Stimulated activated CD4-positive, alpha-beta T cell treated with anti-CD3 and anti-CD28 coated beads, Interleukin-4, amount 100 ng/mL, for 48 hours (primary cell): ENCODE results near the gene C3orf18.

Experiments
- DNase-seq, 2 donors: peaks; one replicate each; pipeline ENCODE4 v3.0.0-alpha.2; 2020; ENCODE audit warnings: low read depth in 2 of 2

C3orf18 gene

DNA sequence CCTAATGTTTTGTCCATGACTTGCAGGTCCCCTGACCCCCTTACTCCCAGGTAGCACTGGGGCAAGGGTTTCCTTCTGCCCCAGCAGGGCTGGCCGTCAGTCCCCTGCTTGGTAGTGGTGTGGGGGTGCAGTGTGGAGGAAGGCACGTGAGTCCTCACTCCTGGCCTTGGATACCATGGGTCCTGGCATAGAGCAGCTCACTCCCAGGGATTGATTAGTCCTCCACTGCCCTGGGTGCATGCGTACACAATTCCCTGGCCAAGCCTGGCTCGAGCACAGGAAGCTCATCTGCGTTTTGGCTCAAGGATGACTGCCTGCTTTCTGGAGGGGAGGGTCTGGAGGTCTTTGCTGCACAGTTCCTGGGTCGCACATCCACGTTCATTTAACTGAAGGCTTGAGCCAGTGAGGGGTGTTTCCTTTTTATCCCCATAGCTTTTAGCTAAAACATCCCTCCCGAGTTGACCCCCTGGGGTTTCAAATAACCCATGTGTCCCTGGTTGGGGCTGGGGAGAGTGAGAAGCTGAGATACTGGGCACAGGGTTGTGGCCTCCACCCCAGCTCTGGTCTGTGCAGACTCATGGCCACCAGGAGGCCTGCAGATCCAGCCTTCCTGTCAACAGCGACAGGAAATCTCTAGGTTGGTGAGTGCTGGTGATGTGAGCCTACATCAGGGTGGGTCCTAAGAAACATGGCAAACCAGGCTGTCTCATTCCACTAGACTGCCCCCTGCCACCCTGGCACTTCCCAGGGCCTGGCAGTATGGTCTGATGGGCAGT is 13.3 kb upstream of the C3orf18 start:
- DNase-seq: no peak

DNA sequence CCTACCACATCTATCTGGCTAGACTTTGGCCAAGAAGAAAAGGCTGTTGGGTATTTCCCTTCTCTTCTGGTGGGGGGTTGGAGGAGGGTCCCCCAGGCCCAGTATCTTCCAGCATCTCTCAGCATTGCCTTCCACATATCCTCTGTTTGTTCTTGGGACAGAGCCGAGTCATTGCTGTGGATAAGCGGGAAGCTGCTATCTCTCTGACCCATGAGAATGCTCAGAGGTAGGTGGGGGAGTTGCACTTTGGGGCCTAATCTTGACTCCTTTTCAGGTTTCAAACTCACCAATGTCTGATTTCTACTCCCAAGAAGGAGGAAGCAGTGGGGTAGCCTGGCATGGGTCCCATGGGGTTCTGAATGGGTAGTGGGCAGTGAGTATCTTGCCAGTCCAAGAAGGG is 9.8 kb upstream of the C3orf18 start:
- no peak for DNase-seq

GRCh38 chr3:50575372-50575771 is 7.8 kb upstream of the C3orf18 start:
- no peak for DNase-seq

DNA sequence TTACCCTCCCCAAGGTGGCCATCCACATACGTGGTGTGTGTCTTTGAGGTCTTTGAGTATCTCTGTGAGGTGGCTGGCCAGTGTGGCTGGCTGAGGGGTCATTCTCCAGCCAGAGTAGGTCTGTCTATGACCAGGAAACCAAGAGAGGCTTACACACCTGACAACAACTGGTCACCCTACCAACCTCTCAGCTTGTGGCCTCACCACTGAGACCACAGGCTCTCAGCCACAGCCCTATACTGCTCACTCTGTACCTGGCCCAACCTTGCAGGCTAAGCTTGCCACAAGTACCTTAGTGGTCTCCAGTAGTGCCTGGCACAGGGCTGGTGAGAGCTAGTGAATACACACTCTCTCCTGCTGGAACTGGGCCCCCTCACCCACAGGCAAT is 6.9 kb upstream of the C3orf18 start:
- no peak for DNase-seq

GRCh38 chr3:50573566-50574443 is 6.3 kb upstream of the C3orf18 start:
- DNase-seq: peak; percentile 54 to 72

GRCh38 chr3:50572801-50573371 is 5.3 kb upstream of the C3orf18 start:
- DNase-seq: peak in 1 of 2 donors; percentile 59

- DNase-seq: peak; percentile 71 to 76
Measured at GRCh38 chr3:50572158-50572557, 4.6 kb upstream of the C3orf18 start.

GRCh38 chr3:50571486-50571885 is 3.9 kb upstream of the C3orf18 start:
- no peak for DNase-seq

DNA sequence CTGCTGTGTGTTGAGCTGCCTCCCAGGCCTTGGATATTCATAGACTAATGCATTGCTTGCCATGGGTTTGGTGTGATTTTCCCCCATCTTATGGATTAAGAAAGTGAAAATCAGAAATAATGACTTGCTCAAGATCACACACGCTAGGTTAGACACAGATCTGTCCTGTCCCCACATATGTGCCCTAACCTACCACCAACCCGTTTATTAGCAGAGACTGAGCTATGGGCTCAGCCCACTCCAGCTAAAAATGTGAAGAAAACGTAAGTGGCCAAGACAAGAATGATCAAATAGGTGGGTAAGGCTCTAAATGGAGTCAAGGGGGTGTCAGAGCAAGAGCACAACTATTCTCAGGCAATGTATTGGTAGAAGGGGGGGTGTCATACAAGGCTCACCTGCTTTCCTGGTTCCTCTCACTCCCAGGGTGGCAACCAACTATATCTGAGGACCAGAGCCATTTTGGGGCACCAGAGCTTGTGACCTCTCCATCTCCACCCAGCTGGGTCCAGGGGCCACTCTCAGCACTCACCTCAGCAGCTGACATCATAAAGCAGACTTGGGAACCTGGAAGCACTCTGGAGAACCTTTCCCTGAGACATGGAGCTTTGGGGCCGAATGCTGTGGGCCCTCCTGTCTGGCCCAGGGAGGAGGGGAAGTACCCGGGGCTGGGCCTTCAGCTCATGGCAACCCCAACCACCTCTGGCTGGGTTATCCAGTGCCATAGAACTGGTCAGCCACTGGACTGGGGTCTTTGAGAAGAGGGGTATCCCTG is 3.1 kb upstream of the C3orf18 start:
- no peak for DNase-seq

DNA sequence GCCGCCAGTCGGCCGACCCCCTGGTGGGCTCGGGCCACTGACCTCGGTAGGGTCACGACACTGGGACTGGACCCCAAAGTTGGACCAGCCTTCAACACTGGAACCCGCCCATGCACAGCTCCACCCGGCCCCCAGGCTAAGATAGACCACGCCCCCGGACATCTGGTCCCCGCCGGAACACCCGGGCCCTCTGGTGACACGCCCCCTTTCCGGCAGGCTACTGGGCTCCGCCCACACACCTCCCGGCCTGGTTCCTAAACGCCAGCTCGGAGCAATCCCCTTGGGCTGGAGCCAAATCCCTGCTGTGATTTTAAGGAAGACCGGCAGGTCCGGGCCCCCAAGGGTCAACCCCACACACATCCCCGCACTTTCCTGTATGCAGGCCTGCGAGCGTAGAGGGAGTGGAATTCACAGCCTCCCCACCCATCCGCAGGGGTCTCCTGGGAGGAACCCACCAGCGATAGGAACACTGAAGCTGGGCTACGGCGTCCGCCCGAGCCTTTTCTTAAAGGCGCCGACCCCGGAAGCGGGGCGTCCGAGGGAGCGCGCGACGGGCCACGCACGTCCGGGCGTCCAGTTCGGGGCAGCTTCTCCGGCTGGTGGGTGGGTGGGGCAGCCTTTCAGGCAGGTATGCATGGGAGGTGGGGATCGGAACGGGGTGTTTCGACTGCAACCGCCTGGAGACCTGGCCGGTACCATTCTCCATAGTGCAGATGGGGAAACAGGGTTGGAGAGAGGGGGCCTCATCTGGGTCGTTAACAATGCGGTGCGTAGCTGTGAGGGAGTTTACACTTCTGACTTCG is 1.6 kb upstream of the C3orf18 start, which contains the start of gene HEMK1:
TSS of gene HEMK1 (plus strand) at position 576 of the 803 bp plus-strand sequence. CDS start 1,583 bp downstream, outside the sequence.
- DNase-seq: peak; percentile 97 to 98

GRCh38 chr3:50567011-50567385 is 549 bp downstream of the C3orf18 start:
- DNase-seq: no peak

DNA sequence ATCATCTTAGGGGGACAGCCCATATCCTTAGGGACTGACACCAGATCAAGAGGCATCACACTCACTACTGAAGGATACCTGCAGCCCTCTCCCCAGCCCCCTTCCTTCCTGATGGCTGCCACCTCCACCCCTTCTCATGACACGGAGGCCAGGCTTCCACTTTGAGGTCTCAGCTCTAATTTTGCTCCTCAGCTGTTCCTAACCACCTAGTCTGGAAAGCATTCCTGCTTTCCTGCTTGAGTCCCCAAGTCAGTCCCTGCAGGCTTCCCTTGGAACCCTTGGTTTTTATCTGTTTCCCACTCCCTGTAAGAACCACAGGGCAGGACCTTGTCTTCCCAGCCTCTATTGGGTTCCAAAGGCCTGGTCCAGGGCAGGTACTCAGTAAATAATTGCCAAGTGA is 3.2 kb downstream of the C3orf18 start:
- DNase-seq: no peak

GRCh38 chr3:50563867-50564266 is 3.7 kb downstream of the C3orf18 start:
- no peak for DNase-seq

DNA sequence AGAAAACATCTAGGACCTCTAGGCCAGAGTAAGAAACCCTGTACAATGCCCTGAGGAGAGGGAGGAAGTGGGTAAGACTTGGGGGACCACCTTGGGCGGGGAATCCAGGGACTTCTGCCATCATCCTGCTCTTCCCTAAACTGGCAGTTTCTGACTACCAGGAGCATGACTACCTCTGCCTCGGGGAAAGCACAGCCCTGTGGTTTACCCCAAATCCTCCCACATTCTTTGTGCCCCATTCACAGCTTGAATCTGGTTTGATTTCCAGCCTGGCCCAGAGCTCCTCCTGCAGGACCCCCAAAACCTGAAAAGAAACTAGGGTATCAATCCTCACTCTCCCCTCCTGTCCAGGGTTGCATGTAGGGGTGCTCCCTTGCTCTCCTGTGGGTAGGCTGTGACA is 4.7 kb downstream of the C3orf18 start:
- no peak for DNase-seq

DNA sequence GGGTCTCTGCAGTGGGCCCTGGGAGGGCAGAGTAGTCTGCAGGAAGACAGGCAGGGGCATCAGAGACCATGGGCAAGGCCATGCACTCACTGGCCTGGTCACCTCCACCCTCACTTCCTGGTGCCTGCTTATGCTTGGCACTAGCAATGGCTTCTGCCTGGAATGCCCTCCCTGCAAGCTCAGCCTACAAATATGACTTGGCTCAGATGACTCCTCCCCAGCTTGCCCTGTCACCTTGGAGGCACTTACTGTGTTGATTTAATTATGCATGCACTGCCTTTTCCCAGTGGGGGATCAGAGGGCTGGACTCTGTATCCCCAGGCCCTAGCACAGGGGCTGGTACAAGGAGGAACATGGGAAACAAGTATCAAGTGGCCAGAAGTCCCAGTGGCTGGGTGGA is 7.8 kb downstream of the C3orf18 start:
- DNase-seq: no peak

DNA sequence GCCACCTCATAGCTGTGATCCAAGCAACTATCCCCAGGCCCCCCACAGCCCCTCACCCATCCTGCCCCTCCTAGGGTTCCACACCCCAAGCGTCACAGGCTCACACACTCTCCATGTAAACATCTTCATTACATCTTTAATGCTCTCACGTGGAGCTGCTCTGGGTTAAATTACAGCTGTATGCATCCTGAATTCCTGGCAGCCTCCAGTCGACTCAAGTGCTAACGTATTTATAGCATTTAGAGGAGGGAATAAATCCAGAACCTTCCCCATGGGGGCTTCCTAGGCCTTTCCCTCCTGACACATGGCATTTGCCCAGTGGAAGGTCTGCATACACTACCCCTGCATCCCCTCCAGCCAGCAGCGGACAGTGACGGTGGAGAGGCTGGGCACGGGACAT is 9.6 kb downstream of the C3orf18 start:
- no peak for DNase-seq

DNA sequence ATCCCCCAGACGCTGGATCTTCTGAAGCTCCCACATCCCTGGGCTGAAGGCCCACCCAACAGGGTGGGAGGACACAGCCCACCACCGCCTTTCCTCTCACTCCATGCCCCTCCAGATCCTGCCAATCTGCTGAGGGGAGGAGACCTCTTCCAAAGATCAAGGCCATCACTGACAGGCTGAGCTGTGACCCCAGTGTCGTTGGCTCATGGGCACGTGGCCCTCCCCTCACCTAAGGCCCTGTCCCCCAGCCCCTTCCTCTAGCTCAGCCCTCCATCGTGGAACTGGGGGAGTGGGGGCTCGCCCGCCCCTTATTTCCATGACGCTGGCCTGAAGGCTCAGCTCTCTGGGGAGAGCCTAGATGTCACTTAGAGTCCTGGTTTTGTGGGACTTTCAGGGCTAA is 10.4 kb downstream of the C3orf18 start:
- no peak for DNase-seq

DNA sequence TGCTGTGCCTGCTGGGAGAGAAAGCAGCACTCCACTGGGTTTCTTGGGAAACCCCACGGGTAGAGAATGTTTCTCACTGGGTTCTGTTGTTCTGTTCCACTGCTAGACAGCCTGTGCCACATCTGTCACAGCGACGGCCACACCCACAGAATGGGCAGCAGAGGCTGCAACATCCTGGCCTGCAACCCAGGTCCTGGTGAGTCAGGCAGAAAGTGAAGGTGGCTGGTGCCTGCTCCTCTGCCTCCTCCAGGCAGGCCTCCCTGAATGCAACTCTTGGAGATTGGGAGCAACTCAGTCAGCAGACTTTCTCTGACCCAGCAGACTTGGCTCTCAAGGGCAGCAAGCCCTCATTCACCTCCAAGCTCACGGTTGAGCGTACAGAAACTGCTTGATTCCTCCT is 13.0 kb downstream of the C3orf18 start:
- peak in 1 of 2 donors; percentile 18 for DNase-seq

- DNase-seq: no peak
Measured at GRCh38 chr3:50552598-50552997, 14.9 kb downstream of the C3orf18 start.

- DNase-seq: no peak
Measured at GRCh38 chr3:50551681-50552435, 15.7 kb downstream of the C3orf18 start.
